Mesothelial cell of epicardium (in vitro differentiated cells): ENCODE measurements around the gene TUT1. TPM values are rescaled to one million over a fixed set of nuclear protein-coding genes. Genes with fewer than 3 reads are reported as not detected.

ENCODE experiments used
- DNase-seq, 2 experiments: peaks; one replicate each; pipeline ENCODE4 v3.0.0; 2021; ENCODE audit warnings: low spot score in 2 of 2; ENCODE audit not compliant: unreplicated experiment in 2 of 2
- H3K27ac Mint-ChIP-seq: 2 replicates; pipeline ENCODE4 v1.8.0; 2021; ENCODE audit warnings: mixed read lengths
- H3K27me3 Mint-ChIP-seq: 2 replicates; pipeline ENCODE4 v1.8.0; 2021; ENCODE audit warnings: low read depth, mixed read lengths
- H3K36me3 Mint-ChIP-seq: 2 replicates; pipeline ENCODE4 v1.8.0; 2021; ENCODE audit warnings: mixed read lengths
- H3K4me1 Mint-ChIP-seq: 2 replicates; pipeline ENCODE4 v1.8.0; 2021; ENCODE audit warnings: mixed read lengths
- H3K4me3 Mint-ChIP-seq: 2 replicates; pipeline ENCODE4 v1.8.0; 2021; ENCODE audit warnings: mild to moderate bottlenecking, moderate library complexity, mixed read lengths
- H3K9me3 Mint-ChIP-seq: 2 replicates; pipeline ENCODE4 v1.8.0; 2021; ENCODE audit warnings: mixed read lengths
- CTCF ChIP-seq: fragments of 200-600 bp; sonication (generic); IDR thresholded peaks from one replicate; pipeline ENCODE4 v1.5.0; 2021; ENCODE audit warnings: antibody characterized with exemption; ENCODE audit not compliant: unreplicated experiment
- total RNA-seq: library from RNA; stranded (reverse); gene quantifications from 3 replicates; pipeline ENCODE4 v1.2.1, GENCODE V29; 2021

TUT1 gene
- total RNA-seq, 1 donor from 2014 or later = 24.2 TPM

DNA sequence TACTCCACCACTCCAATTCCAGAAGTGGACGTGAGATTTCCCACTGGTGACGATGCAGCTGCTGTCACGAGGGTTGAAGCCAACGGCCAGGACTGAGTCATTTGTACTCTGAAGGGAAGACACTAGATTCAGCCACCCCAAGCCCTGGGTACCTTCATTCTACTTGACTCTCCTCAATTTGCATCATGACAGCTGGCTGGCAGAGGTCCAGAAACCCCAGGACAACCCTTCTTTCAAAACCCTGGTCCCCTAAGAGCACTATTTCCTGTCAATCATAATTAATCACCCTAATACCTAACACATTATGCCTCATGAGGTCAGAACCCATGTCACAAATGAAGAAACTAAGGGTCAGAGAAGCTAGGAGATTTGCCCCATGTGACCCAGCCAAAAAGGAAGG, 16.4 kb upstream of the TUT1 start:
- DNase-seq = no peak
- H3K27ac Mint-ChIP-seq = no peak overlapping the region
- peaks cover 27% of the 10 kb centered on the region for H3K4me1 Mint-ChIP-seq
- peaks cover 10% of the 10 kb centered on the region for H3K36me3 Mint-ChIP-seq
- H3K27me3 Mint-ChIP-seq = peaks cover 4% of the 10 kb centered on the region
- H3K4me3 Mint-ChIP-seq = no peak overlapping the region
- no peak for TF ChIP-seq CTCF
- no peaks in the 10 kb centered on the region for H3K9me3 Mint-ChIP-seq

- peaks cover 10% of the 10 kb centered on the region for H3K36me3 Mint-ChIP-seq
- peaks cover 19% of the 10 kb centered on the region for H3K4me1 Mint-ChIP-seq
- H3K9me3 Mint-ChIP-seq = no peaks in the 10 kb centered on the region
- peaks cover 4% of the 10 kb centered on the region for H3K27me3 Mint-ChIP-seq
- DNase-seq = no peak
- no peak overlapping the region for H3K27ac Mint-ChIP-seq
- H3K4me3 Mint-ChIP-seq = no peak overlapping the region
- TF ChIP-seq CTCF = no peak
Observed at GRCh38 chr11:62605902-62606301, 14.6 kb upstream of the TUT1 start.

GRCh38 chr11:62605467-62605866, 14.1 kb upstream of the TUT1 start:
- no peak overlapping the region for H3K4me3 Mint-ChIP-seq
- peaks cover 10% of the 10 kb centered on the region for H3K36me3 Mint-ChIP-seq
- H3K27me3 Mint-ChIP-seq = peaks cover 4% of the 10 kb centered on the region
- H3K27ac Mint-ChIP-seq = no peak overlapping the region
- H3K9me3 Mint-ChIP-seq = no peaks in the 10 kb centered on the region
- H3K4me1 Mint-ChIP-seq = peaks cover 18% of the 10 kb centered on the region
- no peak for TF ChIP-seq CTCF
- no peak for DNase-seq

- Mint-ChIP-seq H3K27me3 (peaks cover 4% of the 10 kb centered on the region), H3K27ac (no peak overlapping the region), H3K9me3 (no peaks in the 10 kb centered on the region), H3K36me3 (peaks cover 10% of the 10 kb centered on the region), H3K4me1 (peaks cover 24% of the 10 kb centered on the region), H3K4me3 (no peak overlapping the region)
- DNase-seq = no peak
- no peak for TF ChIP-seq CTCF
Observed at GRCh38 chr11:62604460-62605120, 13.3 kb upstream of the TUT1 start.

DNA sequence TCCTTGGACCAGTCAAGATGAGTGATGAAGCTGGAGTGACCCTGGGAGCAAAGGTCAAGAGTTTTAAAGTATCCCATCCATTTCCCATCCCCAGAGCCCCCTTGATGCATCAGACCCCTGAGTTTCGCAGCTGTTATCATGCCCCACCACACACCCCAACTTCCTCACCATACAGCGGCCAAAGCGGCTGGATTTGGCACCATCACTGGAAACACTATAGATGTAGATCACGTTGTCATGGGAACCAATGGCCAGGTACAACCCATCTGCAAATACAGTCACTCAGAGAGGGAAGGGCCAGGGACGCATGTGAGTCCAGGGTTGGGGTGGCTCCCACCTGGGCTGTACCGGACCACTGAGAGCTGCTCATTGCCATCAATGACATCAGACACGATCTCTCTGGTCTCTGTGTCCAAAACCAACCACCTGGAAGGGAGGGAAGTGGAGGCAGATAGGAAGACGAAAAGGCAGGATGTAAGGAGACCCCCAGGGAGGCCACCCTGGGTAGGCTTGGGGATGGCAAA, 12.5 kb upstream of the TUT1 start:
- peaks cover 8% of the 10 kb centered on the region for H3K36me3 Mint-ChIP-seq
- H3K27ac Mint-ChIP-seq = no peak overlapping the region
- peaks cover 4% of the 10 kb centered on the region for H3K27me3 Mint-ChIP-seq
- no peak for DNase-seq
- H3K4me1 Mint-ChIP-seq = peaks cover 32% of the 10 kb centered on the region
- H3K4me3 Mint-ChIP-seq = peak overlapping the region; percentile 53
- no peaks in the 10 kb centered on the region for H3K9me3 Mint-ChIP-seq
- no peak for TF ChIP-seq CTCF
